GM12874 (cell line): ENCODE measurements around the gene COA7.

Experiments used
- CTCF ChIP-seq: IDR thresholded peaks from 2 replicates; pipeline ENCODE4 v1.5.1; 2011; ENCODE audit warnings: low read depth, mild to moderate bottlenecking, control low read depth, low read length, moderate library complexity; ENCODE audit not compliant: insufficient read depth

COA7 gene

GRCh38 chr1:52670604-52671003 lies 27.5 kb downstream of the COA7 start:
- TF ChIP-seq CTCF = no peak

- no peak for TF ChIP-seq CTCF
Measured at GRCh38 chr1:52669696-52670095, 28.5 kb downstream of the COA7 start.

GRCh38 chr1:52668711-52669110 lies 29.4 kb downstream of the COA7 start:
- TF ChIP-seq CTCF = no peak

GRCh38 chr1:52667984-52668383 lies 30.2 kb downstream of the COA7 start:
- no peak for TF ChIP-seq CTCF

- TF ChIP-seq CTCF = no peak
Measured at GRCh38 chr1:52667290-52667689, 30.9 kb downstream of the COA7 start.

GRCh38 chr1:52665006-52665941 lies 32.9 kb downstream of the COA7 start:
- no peak for TF ChIP-seq CTCF

- TF ChIP-seq CTCF = no peak
Measured at GRCh38 chr1:52663716-52664115, 34.4 kb downstream of the COA7 start.
